ENCODE results near the gene OR4Q2.

DNA sequence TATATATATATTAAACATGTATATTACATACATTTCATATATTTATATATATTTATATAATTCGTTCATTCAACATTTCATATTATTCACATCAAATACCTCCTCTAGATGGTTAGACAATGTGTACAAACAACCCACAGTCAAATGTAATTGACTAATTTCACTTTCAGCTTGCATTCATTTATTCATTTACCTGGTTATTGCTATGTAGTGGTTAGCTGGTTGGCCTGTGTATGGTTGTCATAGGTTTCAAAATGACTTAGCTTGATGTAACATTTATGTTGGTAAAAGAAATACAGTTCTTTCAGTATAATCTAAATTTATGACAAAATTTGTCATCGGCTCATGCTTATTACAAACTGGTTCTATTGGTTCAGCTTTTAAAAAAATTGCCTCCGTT, 33.5 kb downstream of the OR4Q2 start:
- TF ChIP-seq EGR1 (IDR thresholded peaks at IDR 0.05; ENCODE audit: low read depth) (no peak), POLR2A (IDR thresholded peaks at IDR 0.05; ENCODE audit: borderline replicate concordance, extremely low read depth, insufficient read depth, insufficient read length) (no peak), EZH2 (IDR thresholded peaks at IDR 0.05) (no peak), TCF7L2 (IDR thresholded peaks at IDR 0.05; ENCODE audit: borderline replicate concordance, extremely low read depth, insufficient read depth, insufficient read length) (no peak), RAD21 (IDR thresholded peaks at IDR 0.05; ENCODE audit: low read depth) (no peak), SRF (IDR thresholded peaks at IDR 0.05; ENCODE audit: low read depth) (no peak)

Measured in HCT116 (cell line).